ENCODE results near the gene PLTP.

DNA sequence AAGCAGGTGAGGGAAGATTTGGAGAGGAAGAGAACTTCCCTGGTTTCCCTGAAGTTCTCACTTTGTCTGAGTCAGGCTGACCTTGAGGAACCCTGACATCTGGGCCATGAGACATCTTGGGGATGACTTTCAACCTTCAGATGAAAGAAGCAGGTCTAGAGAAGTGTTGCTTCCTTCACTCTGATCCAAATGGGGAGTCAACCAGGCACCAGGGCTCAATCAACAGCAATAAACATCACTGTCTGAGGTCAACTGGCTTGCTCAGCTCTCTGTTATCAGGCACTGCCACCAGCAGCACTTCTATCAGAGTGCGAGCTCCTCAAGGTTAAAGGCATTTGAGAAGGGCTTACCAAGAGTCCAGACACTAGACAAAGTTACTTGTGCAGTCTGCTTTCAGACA, 61.0 kb downstream of the PLTP start:
- TF ChIP-seq TAF1 (IDR thresholded peaks at IDR 0.05; ENCODE audit: low read depth) (no peak), RAD21 (IDR thresholded peaks at IDR 0.05; ENCODE audit: low read depth) (no peak), EP300 (IDR thresholded peaks at IDR 0.05; ENCODE audit: borderline replicate concordance) (no peak), NFIC (IDR thresholded peaks at IDR 0.05) (no peak), TEAD4 (IDR thresholded peaks at IDR 0.05) (no peak), YY1 (IDR thresholded peaks at IDR 0.05; ENCODE audit: low read depth) (no peak), CREB1 (IDR thresholded peaks at IDR 0.05; ENCODE audit: low read depth) (no peak)
- TF ChIP-seq, protein P1, sequence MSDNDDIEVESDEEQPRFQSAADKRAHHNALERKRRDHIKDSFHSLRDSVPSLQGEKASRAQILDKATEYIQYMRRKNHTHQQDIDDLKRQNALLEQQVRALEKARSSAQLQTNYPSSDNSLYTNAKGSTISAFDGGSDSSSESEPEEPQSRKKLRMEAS (IDR thresholded peaks at IDR 0.05), result no peak
- TF ChIP-seq, protein P2, sequence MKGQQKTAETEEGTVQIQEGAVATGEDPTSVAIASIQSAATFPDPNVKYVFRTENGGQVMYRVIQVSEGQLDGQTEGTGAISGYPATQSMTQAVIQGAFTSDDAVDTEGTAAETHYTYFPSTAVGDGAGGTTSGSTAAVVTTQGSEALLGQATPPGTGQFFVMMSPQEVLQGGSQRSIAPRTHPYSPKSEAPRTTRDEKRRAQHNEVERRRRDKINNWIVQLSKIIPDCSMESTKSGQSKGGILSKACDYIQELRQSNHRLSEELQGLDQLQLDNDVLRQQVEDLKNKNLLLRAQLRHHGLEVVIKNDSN (IDR thresholded peaks at IDR 0.05), result no peak
- TF ChIP-seq, protein P3, sequence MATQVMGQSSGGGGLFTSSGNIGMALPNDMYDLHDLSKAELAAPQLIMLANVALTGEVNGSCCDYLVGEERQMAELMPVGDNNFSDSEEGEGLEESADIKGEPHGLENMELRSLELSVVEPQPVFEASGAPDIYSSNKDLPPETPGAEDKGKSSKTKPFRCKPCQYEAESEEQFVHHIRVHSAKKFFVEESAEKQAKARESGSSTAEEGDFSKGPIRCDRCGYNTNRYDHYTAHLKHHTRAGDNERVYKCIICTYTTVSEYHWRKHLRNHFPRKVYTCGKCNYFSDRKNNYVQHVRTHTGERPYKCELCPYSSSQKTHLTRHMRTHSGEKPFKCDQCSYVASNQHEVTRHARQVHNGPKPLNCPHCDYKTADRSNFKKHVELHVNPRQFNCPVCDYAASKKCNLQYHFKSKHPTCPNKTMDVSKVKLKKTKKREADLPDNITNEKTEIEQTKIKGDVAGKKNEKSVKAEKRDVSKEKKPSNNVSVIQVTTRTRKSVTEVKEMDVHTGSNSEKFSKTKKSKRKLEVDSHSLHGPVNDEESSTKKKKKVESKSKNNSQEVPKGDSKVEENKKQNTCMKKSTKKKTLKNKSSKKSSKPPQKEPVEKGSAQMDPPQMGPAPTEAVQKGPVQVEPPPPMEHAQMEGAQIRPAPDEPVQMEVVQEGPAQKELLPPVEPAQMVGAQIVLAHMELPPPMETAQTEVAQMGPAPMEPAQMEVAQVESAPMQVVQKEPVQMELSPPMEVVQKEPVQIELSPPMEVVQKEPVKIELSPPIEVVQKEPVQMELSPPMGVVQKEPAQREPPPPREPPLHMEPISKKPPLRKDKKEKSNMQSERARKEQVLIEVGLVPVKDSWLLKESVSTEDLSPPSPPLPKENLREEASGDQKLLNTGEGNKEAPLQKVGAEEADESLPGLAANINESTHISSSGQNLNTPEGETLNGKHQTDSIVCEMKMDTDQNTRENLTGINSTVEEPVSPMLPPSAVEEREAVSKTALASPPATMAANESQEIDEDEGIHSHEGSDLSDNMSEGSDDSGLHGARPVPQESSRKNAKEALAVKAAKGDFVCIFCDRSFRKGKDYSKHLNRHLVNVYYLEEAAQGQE (IDR thresholded peaks at IDR 0.05; ENCODE audit: low read depth), result no peak
